Posterior vena cava (tissue), 2 donors: Measurements from ENCODE around the gene TTC28. TPM values are rescaled to one million over a fixed set of nuclear protein-coding genes. Genes with fewer than 3 reads are reported as not detected.
"Not testable (repeated sequence)": the region's sequence is repeated elsewhere in the genome, so short reads cannot be mapped to it uniquely, and the experiment has no call there.

Experiments used
- DNase-seq: peaks from one replicate; pipeline ENCODE4 v3.0.0-alpha.2; 2020; ENCODE audit warnings: low spot score
- intact Hi-C, 2 donors: fragments of 100-400 bp; cut with DNase I; formaldehyde crosslinking; loops; one replicate each; pipeline versions ENCODE4 v1.14.1 to v1.14.2; 2022 to 2023
- total RNA-seq, 2 donors: library from RNA; stranded (reverse); fragmentation: NEBNext Ultra II Directional; extraction: Animal tissue kit (Norgen Biotek cat#: 25700); gene quantifications; one replicate each; pipeline ENCODE4 v1.2.1, GENCODE V29; 2021
- donor health status: DM: yes; HTN: yes; CAD: no.
- donor health status: DM: yes; HTN: yes; CAD: no.

TTC28 gene
- total RNA-seq, 2 donors from 2014 or later = 36.6 to 51.2 TPM

DNA sequence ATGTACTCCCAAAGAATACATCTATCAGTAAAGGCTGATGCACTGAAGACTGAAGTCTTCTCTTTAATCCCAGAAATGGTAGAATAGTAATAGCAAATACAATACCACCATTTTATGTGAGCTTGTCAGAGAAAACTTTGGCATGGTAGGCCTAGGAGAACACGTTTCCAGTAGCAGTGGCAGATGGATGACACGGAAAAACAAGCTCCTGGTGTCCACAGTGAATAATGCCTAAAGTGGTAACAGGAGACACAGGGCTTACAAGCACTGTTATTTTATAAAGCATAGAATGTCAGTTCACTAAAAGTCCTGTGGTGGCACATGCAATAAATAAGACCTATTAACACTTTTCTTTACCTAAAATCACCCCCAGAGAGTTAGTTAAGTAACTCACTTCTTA, 277.6 kb downstream of the TTC28 start:
- intact Hi-C loops = no loop called here
- DNase-seq = no peak

- DNase-seq = no peak
- intact Hi-C loops = no loop called here
Measured at GRCh38 chr22:28398981-28399380, 280.7 kb downstream of the TTC28 start.

DNA sequence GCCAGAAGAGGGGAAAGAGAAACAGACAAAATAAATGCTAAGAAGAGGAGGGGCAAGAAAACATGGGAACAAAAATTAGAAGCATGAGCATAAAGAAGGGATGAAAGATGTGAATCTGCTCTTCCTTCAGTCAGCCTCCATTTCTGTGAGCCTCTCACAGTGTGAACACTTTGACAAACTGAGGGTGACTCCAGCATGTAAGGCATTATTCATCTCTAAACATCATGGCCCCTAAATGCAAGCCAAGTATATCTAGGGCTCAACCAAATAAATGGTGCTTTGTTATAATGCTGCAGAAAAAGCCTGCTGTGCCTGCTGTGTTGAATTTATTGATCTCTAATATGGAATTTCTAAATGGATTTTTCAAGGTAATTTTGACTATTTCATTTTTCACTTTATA, 281.3 kb downstream of the TTC28 start:
- intact Hi-C loops = no loop called here
- DNase-seq = no peak

GRCh38 chr22:28397306-28397705, 282.3 kb downstream of the TTC28 start:
- no peak for DNase-seq
- intact Hi-C loops = no loop called here

DNA sequence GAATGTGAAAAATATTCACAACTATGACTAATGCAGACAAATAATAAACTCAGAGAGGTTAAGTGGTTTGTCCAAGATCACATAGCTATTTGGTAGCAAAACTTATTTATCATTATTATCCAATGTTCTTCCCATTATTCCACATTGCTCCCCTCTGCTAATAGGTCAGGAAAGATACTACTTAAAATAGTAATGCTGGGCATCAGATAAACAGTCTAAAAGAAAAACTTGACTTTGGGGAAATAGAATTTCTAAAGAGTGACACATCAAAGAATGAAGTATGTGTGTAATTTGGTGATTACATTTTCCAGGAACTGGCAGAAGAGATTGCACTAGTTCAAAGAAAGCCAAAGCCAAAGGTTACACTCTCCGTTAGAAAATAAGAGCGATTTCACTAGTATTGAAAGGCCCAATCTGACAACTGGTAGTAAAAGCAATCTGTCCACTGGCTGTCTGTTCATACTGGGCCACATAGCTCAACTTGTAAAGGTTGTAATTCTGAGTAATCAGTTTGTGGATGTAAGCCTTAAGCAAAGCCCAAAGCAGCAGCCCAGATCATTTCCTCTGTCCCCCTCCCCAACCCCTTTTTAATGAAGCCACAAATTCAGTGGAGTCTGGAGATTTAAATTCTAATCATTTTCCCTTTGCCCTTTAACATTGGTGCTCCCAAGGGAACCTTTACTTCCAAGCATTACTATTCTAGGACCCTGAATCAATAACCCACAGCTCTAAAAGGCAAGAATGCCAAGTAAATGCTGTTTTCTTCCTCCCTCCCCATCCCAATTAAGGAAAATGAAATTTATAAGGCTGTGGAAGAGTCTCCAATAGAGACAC, 283.5 kb downstream of the TTC28 start:
- DNase-seq = no peak
- intact Hi-C loops = no loop called here

DNA sequence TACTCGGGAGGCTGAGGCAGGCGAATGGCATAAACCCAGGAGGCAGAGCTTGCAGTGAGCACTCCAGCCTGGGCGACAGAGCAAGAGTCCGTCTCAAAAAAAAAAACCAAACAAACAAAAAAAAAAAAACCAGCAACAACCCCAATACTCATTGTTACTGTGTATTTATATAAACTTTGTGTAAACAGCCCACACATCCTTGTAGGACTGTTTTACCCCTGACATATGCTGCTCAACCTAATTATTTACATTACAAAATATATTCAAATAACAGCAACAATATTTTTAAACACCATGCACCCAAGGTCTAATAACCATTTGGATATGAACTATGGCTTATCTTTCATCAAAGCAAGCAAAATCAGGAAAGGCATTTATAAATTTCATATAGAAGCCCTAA, 284.1 kb downstream of the TTC28 start:
- DNase-seq = no peak
- intact Hi-C loops = no loop called here

GRCh38 chr22:28394513-28395110, 285.0 kb downstream of the TTC28 start:
- intact Hi-C loops = no loop called here
- no peak for DNase-seq

GRCh38 chr22:28381429-28382167, 298.0 kb downstream of the TTC28 start:
- DNase-seq = no peak
- intact Hi-C loops = no loop called here

DNA sequence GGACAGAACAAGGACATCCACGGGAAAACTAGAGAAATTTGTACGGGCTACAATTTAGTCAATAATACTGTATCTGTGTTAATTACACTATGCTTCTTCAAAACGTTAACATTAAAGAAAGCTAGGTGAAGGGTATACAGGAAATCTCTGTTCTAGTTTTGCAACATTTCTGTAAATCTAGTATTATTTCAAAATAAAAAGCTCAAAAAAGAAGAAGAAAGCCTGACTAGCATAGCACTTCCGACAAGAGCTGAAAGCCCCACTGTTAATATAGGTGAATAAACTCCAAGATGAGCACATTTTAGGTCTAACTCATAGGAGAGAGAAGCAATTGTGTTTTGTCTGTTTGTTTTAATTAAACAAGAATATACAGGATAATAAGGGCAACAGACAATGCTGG, 299.7 kb downstream of the TTC28 start:
- intact Hi-C loops = no loop called here
- no peak for DNase-seq

DNA sequence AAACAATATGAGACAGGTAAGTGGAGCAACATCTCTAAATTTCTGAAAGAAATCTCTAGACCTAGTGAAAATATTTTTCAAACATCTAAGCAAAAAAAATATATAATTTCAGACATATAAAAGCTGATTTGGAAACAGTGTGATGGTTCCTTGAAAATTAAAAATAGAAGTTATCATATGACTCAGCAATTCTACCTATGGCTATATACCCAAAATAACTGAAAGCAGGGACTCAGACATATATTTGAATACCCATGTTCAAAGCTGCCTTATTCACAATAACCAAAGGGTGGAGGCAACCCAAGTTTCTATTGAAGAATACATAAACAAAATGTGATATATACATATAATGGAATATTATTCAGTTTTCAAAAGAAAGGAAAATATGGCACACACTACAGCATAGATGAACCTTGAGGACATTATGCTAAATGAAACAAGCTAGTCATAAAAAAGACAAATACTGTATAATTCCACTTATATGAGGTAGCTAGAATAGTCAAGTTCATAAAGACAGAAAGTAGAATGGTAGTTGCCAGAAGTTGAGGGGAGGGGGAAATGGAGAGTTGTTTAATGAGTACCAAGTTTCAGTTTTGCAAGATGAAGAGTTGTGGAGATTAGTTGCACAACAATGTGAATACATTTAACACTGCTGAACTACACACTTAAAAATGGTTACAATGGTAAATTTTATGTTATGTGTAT, 300.4 kb downstream of the TTC28 start:
- no peak for DNase-seq
- intact Hi-C loops = no loop called here

GRCh38 chr22:28375761-28376534, 303.7 kb downstream of the TTC28 start:
- intact Hi-C loops = no loop called here

DNA sequence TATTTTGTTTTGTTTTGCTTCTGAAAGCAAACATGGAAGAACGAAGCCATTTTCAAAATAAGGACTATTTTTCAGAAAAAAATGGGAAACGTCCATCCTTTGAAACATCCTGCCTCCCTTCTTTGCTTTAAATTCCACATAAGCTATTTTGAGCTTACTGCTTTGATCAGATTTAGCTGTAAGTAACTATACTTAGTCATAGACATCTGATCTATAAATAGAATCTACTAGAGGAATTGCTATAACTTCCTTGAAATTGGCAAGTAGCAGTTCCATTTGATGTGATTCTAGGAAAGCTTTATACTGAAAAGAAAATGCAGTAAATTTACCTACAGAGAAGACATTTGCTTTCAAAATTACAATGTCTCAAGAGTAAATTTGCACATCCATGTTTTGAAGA, 305.8 kb downstream of the TTC28 start:
- intact Hi-C loops = no loop called here
- no peak for DNase-seq

More at GRCh38 chr22:28375761-28376534, 303.7 kb downstream of the TTC28 start:
- no peak for DNase-seq

DNA sequence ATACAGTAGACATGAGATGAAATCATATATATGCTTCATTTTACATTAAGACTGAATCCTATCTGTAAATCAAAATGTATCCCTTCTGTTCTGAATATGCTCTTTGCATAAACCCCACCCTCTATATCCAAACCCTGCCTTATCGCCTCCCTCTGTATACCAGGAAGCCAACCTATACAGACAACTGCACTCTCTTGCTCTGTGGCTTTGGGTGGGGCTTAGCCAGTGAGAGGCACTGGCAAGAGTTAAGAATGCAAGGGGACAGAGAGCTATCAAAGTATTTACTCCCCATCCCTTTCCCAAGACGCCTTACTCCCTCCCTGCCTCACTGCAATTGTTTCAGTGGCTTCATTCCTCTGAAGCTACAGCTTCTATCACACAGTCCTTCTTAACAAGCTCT, 309.8 kb downstream of the TTC28 start:
- DNase-seq = no peak
- intact Hi-C loops = no loop called here

DNA sequence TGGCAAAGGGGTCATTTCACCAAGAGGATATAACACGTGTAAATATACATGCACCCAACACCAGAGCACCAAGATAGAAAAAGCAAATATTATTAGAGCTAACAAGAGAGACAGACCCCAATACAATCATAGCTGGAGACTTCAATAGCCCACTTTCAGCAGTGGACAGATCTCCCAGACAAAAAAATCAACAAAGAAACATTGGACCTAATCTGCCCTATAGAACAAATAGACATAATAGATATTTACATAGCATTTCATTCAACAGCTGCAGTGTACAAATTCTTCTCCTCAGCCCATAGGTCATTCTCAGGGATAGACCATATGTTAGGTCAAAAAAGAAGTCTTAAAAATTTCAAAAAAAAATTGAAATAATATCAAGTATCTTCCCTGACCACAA, 312.8 kb downstream of the TTC28 start:
- intact Hi-C loops = no loop called here
- no peak for DNase-seq

GRCh38 chr22:28365371-28365770, 314.3 kb downstream of the TTC28 start:
- DNase-seq = no peak
- intact Hi-C loops = no loop called here

DNA sequence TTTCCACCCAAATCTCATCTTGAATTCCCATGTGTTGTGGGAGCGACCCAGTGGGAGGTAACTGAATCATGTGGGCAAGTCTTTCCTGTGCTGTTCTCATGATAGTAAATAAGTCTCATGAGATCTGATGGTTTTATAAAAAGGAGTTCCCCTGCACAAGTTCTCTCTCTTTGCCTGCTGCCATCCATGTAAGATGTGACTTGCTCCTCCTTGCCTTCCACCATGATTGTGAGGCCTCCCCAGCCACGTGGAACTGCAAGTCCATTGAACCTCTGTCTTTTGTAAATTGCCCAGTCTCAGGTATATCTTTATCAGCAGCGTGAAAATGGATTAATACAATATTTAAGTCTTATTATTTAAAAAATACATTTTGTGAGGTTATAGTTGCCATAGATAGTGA, 315.5 kb downstream of the TTC28 start:
- intact Hi-C loops, DNase-seq: not testable (repeated sequence)

DNA sequence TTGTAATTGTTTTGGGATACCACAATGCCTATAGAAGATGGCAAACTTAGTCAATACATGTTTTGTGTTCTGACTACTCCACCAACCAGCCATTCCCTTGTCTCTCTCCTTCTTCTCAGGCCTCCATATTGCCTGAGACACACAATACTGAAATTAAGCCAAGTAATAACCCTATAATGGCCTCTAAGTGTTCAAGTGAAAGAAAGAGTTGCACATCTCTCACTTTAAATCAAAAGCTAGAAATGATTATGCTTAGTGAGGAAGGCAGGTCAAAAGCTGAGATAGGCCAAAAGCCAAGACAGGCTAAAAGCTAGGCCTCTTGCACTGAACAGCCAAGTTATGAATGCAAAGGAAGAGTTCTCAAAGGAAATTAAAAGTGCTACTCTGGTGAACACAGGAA, 318.7 kb downstream of the TTC28 start:
- DNase-seq = no peak
- intact Hi-C loops = no loop called here

GRCh38 chr22:28358312-28358711, 321.3 kb downstream of the TTC28 start:
- DNase-seq = no peak
- intact Hi-C loops = no loop called here

DNA sequence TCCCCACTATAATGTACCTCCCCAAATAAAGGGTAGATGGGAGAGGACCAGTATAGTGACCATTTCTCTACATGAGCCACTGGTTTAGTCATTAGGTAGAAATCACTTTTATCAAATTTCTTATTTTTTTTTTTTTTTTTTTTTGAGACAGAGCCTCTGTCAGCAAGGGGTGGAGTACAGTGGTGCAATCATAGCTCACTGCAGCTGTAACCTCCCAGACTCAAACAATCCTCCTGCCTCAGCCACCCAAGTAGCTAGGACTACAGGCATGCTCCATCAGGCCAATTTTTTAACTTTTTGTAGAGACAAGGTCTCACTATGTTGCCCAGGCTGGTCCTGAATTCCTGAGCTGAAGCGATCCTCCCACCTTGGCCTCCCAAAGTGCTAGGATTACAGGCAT, 322.4 kb downstream of the TTC28 start:
- intact Hi-C loops = no loop called here

More for the DNA sequence above, 322.4 kb downstream of the TTC28 start:
- DNase-seq = no peak
